ENCODE data around the gene SERPING1.

DNA sequence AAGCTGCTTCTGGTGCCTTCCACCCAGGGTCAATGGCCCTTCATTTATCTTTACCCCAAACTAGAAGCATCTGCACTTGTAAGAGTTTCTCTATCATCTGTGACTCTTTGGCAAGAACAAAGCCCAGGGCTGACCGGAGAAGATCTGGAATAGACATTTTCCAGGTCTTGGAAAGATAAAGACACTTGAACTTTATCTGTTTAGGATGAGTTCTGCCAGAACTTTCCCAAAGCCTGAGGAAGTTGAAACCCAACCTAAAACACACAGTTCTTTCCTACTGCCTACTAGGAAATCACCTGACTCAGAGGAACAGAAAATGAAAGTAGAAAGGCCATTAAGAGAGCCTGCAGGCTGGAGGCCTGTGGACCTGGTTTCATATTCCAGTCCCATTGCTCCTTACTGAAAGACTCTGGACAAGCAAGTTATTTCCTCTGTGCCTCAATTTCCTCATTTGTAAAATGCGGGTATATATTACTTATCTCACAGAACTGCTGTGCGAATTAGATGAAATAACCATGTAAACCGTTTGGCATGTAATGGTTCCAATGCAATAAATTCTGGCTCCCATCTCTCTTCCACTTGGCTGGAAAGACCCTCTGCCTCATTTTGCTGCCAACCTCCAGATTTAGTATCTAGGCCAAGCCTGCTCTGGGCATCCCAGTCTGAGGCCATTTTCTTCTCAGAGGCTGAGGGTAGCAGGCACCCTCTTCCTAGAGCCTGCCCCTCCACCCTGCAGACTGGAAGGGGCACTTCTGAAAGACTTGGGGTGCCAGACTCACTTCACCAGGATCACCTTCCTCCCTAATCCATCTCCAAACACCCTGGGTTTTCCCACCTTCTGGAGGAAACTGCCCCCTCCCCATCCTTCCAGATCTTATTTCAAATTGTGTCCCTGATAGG, 31.2 kb upstream of the SERPING1 start:
- TF ChIP-seq POLR2AphosphoS5 (IDR thresholded peaks at IDR 0.05; ENCODE audit: insufficient read depth, low read depth, low read length), result no peak
- TF ChIP-seq POLR2A (IDR thresholded peaks at IDR 0.05; ENCODE audit: low read depth, low read length), result no peak
- TF ChIP-seq, protein P1, sequence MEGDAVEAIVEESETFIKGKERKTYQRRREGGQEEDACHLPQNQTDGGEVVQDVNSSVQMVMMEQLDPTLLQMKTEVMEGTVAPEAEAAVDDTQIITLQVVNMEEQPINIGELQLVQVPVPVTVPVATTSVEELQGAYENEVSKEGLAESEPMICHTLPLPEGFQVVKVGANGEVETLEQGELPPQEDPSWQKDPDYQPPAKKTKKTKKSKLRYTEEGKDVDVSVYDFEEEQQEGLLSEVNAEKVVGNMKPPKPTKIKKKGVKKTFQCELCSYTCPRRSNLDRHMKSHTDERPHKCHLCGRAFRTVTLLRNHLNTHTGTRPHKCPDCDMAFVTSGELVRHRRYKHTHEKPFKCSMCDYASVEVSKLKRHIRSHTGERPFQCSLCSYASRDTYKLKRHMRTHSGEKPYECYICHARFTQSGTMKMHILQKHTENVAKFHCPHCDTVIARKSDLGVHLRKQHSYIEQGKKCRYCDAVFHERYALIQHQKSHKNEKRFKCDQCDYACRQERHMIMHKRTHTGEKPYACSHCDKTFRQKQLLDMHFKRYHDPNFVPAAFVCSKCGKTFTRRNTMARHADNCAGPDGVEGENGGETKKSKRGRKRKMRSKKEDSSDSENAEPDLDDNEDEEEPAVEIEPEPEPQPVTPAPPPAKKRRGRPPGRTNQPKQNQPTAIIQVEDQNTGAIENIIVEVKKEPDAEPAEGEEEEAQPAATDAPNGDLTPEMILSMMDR (IDR thresholded peaks at IDR 0.05; ENCODE audit: extremely low read depth in 1 of 2, insufficient read depth in 1 of 2, low read depth in 1 of 2, low read length in 2 of 2), result no peak
- no peak for TF ChIP-seq EZH2 (IDR thresholded peaks at IDR 0.05; ENCODE audit: borderline replicate concordance, low read depth, low read length, severe bottlenecking)
- TF ChIP-seq, protein P2, sequence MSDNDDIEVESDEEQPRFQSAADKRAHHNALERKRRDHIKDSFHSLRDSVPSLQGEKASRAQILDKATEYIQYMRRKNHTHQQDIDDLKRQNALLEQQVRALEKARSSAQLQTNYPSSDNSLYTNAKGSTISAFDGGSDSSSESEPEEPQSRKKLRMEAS (IDR thresholded peaks at IDR 0.05; ENCODE audit: insufficient read depth, insufficient read length), result no peak
- TF ChIP-seq JUN (IDR thresholded peaks at IDR 0.05; ENCODE audit: borderline replicate concordance, insufficient read depth, insufficient read length, low read depth), result no peak
- no peak for TF ChIP-seq MYC (IDR thresholded peaks at IDR 0.05; ENCODE audit: low read depth, low read length)
- TF ChIP-seq GATA2 (IDR thresholded peaks at IDR 0.05; ENCODE audit: insufficient read depth, insufficient read length, low read depth, low read length), result no peak

Measured in endothelial cell of umbilical vein (primary cell).